Measurements from ENCODE around the gene JARID2.

Gene JARID2

GRCh38 chr6:15409301-15410125 lies 163.6 kb downstream of the JARID2 start:
- Histone ChIP-seq H3K27me3 (no peaks in the 10 kb centered on the region), H3K9me3 (no peaks in the 10 kb centered on the region), H3K4me3 (no peak overlapping the region), H3K36me3 (no peaks in the 10 kb centered on the region), H3K4me1 (no peaks in the 10 kb centered on the region), H3K27ac (no peak overlapping the region)
- intact Hi-C loops (cut with DNase I; ENCODE audit: low total_unique reads): no loop called here
- TF ChIP-seq CTCF (IDR thresholded peaks at IDR 0.05): no peak
- DNase-seq: no peak

- no peak for TF ChIP-seq CTCF (IDR thresholded peaks at IDR 0.05)
- no peaks in the 10 kb centered on the region for H3K27me3 ChIP-seq
- H3K4me1 ChIP-seq: no peaks in the 10 kb centered on the region
- no peak for DNase-seq
- no peak overlapping the region for H3K4me3 ChIP-seq
- H3K36me3 ChIP-seq: no peaks in the 10 kb centered on the region
- no peak overlapping the region for H3K27ac ChIP-seq
- H3K9me3 ChIP-seq: no peaks in the 10 kb centered on the region
- intact Hi-C loops (cut with DNase I; ENCODE audit: low total_unique reads): no loop called here
Observed at GRCh38 chr6:15410126-15410391, 164.2 kb downstream of the JARID2 start.

- no peaks in the 10 kb centered on the region for H3K36me3 ChIP-seq
- no peaks in the 10 kb centered on the region for H3K9me3 ChIP-seq
- TF ChIP-seq CTCF (IDR thresholded peaks at IDR 0.05): no peak
- no peak overlapping the region for H3K4me3 ChIP-seq
- no peak for DNase-seq
- intact Hi-C loops (cut with DNase I; ENCODE audit: low total_unique reads): no loop called here
- no peaks in the 10 kb centered on the region for H3K4me1 ChIP-seq
- H3K27ac ChIP-seq: no peak overlapping the region
- H3K27me3 ChIP-seq: no peaks in the 10 kb centered on the region
Observed at GRCh38 chr6:15410752-15411151, 164.9 kb downstream of the JARID2 start.

GRCh38 chr6:15411766-15412165 lies 165.9 kb downstream of the JARID2 start:
- Histone ChIP-seq H3K4me1 (no peaks in the 10 kb centered on the region), H3K27ac (no peak overlapping the region), H3K36me3 (no peaks in the 10 kb centered on the region), H3K4me3 (no peak overlapping the region), H3K9me3 (no peaks in the 10 kb centered on the region), H3K27me3 (no peaks in the 10 kb centered on the region)
- no peak for DNase-seq
- TF ChIP-seq CTCF (IDR thresholded peaks at IDR 0.05): no peak
- intact Hi-C loops (cut with DNase I; ENCODE audit: low total_unique reads): no loop called here

GRCh38 chr6:15412767-15413166 lies 166.9 kb downstream of the JARID2 start:
- no peaks in the 10 kb centered on the region for H3K4me1 ChIP-seq
- H3K4me3 ChIP-seq: no peak overlapping the region
- no peaks in the 10 kb centered on the region for H3K36me3 ChIP-seq
- H3K27me3 ChIP-seq: no peaks in the 10 kb centered on the region
- intact Hi-C loops (cut with DNase I; ENCODE audit: low total_unique reads): no loop called here
- no peak for TF ChIP-seq CTCF (IDR thresholded peaks at IDR 0.05)
- DNase-seq: no peak
- H3K9me3 ChIP-seq: peaks cover 0 to under 1% (median 0%) of the 10 kb centered on the region in 3 donors
- no peak overlapping the region for H3K27ac ChIP-seq

All from tibial artery (tissue), 4 donors.